NCI-H1436 treated with DMSO at 0.1 percent for 48 hours (cell line): ENCODE data around the gene ZFAND6.

Experiments used
- DNase-seq: peaks from one replicate; lab custom pipeline; 2025; lab: John Stamatoyannopoulos, UW

ZFAND6 gene

DNA sequence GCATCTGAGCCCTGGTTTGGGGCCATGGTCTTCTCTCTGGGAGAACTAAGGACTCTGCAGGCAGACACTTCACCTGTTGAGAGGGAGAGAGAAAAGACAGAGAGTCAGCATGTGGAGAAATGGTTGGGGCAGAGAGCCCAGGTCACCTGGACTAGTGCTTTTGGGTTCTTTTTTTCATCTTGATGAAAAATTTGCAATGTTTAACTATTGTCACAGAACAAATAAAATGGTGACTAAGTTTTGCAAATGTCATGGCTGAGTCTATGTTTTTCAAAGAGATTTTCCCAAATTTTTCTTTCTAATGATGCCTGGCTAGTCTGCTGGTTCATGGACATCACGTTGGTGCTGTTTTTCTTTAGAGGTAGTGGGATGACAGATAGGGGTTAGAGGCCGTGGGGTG lies 111.1 kb downstream of the ZFAND6 start:
- DNase-seq = no peak

DNA sequence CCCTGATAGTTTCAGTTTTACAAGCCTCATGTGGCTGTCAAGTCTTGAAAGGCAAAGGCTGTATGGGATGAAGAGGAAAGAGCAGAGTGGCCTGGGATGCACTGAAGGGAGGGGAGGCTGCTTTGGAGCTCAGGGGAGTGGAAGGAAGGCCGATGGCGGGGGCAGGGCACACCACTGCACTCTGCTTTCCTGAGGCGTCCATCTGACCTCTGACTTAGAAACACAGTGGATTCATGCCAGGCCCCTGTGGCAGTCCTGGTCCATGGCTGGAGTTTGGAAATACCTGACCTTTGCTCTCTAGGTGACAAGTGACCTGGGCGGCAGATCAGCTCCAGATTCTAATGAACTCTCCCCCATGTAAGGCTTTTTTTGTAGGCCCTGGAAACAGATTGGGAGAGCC lies 112.3 kb downstream of the ZFAND6 start:
- no peak for DNase-seq

DNA sequence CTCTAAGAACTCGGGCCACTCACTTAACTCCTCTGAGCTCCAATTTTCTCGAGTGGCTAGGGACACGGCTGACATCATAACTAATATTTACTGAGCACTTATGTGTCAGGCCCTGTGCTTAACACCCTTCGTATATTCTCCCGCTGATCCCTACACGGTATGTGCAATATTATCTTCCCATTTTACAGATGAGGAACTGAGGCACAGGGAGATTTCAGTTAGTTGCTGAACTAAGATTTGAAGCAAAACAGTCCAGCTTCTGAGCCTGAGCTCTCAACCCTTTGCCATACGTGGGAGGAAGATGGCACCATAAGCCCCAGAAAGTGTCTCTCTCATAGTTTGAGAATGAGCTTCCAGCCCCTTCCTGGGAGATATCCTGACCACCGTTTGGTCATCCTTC lies 112.9 kb downstream of the ZFAND6 start:
- no peak for DNase-seq

DNA sequence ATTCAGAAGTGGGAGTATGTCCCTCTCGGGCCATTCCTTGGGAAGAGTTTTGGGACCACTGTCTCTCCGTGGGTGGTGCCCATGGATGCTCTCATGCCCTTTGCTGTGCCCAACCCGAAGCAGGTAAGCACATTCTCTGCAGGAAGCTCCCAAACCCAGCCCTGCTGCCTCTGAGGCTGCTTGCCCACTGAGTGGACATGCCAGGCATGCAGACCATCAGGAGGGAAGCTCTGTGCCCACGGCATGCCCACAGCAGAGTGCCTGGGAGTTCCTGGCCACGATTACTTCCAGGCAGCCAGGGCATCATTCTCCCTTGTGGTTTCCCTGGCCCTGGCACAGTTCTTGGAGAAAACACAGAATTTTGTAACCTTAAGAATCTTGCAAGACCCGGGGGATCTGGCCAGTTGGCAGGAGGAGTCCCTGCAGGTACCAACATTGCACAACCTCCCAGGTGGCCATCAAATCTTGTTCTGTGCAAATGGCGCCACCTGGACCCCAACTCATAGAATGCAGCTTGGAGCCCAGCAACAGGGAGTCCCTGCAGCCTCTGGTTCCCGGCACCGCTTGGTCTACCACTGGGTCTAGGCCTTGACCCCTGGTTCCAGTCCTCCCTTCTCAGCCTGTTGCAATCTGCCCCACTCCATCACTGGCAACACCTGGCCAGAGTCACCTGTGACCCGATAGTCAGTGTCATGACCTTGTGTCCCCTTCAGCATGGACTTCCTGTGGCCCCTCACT lies 113.7 kb downstream of the ZFAND6 start:
- no peak for DNase-seq

DNA sequence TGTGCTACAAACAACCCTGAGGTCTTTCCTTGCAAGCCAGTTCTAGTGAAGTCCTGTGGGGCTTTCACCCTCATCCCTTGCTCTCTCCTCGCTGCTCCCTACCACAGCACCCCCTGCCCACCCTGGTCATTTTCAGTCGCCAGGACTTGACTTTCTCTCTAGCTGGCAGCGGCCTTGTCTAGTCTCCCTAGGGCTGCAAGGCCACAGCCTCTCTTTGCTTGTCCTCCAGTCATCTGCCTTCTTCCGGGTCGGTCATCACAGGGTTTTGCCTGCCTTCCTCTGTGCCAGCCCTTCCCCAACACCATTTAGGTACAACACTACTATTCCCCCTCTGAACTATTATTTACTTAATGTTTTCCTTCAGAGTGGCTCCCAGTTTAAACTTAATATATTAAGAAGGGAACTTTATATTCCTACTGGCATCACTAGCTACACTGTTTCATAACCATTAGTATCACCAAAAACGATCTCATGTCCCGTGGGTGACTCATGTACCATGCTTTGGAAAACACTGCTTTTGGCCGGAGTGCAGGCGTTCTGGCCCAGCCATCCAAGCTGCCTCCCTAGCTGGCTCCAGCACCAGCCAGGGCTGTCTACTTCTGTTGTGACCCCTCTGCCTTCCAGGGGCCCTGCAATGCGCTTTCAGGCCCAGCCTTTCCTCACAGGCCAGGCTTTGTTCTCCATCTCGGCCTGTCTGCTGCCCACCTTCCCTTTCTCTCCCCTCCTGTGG lies 114.7 kb downstream of the ZFAND6 start:
- no peak for DNase-seq

DNA sequence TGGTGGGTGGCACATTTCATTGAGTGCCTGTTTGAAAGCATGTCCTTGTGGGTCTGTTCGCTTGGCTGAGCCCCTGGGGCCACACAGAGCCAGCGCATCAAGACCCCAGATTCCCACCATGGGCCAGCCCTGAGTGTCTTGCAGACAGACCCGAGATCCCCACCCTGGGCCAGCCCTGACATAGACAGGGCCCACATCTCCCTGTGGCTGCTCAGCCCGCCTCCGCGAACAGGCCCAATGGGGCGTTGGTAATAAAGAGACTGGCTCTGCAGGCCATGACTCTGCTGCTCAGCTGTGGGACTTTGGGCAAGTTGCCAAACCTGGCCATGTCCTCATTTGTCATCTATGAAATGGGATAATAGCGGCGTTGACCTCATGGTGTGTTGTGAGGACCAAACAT lies 116.0 kb downstream of the ZFAND6 start:
- DNase-seq = no peak

DNA sequence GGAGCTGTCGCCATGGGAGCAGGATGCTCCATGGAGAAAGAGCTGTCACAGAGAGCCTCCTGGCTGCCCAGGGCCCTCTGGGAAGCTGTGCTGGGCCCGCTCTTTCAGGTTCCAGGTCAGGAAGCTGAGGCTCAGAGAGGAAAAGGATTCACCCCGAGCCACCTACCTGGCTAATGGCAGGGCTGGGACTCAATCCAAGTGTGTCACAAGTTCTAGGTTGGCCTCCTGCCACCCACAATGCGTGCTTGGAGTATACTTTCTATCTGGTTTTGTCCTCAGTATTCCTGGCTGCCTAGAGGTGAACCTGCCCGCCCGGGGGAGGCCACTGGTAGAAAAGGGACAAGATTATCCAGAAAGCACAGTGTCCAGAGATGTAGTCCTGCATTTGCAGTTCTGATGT lies 117.0 kb downstream of the ZFAND6 start:
- DNase-seq = no peak

DNA sequence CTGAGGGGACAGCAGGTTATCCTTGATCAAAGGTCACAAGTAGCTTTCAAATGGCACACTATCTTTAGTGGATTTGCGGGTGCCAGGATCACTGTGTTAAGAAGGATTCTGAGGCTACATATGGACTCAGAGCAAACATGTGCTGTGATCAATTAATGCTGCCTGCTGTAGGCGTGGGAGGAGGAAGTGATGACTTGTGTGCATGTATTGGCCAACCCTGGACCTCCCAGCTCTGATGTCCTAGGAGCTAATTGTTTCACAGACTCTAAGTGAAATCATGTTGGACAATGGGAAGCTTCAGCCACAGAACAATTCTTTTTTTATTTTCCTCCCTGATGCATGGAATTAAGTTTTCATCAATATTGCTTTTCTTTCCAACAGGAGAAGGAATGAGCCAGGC lies 117.7 kb downstream of the ZFAND6 start:
- DNase-seq = no peak

DNA sequence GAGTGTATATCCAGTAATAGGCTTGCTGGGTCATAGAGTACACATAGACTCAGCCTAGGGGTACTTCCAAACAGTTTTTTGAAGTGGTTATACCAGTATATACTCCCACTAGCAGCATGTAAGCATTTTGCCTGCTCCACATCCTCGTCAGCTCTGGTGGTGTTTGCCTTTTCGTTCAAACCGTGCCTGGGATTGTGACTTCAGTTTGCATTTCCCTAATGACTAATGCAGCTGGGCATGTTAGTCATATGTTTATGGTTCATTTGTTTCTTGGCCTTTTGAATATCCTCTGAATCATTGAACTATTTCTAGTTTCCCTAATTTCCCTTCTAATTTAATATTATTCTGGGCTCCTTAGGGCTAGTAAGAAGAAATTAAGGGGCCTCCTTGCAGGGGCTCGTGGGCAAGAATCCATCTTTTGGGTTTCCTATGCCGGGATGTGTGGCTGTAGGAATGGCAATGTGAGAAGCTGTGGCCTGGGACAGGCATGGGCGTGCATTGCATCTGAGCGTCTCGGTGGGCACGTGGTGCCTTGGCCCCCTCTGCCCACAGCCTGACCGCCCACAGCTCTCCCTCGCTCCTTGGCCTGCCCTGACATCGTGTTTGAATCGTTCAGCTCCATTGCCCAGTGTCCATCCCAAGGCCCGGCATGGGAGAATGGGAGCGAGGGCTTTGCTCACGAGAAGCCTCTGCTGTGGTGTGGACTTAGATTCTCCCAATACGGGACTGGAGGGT lies 119.7 kb downstream of the ZFAND6 start:
- DNase-seq = no peak

DNA sequence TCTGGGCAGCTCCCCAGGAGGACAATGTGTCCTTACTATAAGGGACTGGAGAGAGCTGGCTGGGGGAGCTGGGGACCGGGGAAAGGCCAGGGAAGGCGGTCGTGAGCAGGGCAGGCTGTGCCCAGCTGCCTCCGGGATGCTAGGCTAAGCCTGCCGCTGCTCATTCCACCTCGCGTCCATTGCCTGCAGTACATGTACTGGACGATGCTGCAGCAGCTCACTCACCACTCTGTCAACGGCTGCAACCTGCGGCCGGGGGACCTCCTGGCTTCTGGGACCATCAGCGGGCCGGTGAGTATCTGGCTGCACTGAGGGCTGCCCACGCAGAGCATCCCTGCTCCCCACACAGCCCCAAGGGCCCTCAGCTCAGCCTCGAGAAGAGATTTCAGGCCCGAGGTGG lies 120.5 kb downstream of the ZFAND6 start:
- DNase-seq = no peak

DNA sequence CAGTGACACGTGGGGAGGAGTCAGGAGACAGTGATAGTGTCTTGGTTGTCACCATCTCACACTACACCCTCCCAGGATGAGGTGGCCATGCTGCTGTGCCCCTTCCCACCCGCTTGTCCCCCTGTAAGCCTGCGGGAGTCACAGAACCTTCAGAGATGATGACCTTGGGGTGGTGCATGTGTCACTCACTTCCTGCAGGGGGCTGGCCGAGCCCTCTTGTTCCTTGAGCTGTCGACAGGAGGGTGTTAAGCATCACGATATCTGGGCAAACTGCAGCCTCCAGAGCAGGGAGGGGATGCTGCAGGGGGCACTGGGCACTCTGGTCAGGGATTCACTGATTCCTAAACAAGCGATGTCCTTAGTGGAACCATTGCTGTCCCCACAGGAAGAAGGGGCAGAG lies 121.0 kb downstream of the ZFAND6 start:
- DNase-seq = no peak

DNA sequence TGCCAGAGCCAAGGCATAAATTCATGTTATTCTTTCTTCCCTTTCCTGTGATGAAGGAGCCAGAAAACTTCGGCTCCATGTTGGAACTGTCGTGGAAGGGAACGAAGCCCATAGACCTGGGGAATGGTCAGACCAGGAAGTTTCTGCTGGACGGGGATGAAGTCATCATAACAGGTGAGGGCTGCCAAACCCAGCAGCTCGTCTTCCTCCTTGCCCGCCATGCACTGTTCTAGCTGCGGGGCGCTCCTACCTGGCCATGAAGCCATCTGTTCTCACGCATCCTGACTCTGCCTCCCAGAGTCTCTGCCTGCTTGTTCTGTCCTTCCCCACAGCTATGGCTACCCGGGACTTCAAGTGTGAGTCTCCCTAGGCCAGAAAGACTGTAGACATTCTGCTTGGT lies 121.5 kb downstream of the ZFAND6 start:
- DNase-seq = no peak

DNA sequence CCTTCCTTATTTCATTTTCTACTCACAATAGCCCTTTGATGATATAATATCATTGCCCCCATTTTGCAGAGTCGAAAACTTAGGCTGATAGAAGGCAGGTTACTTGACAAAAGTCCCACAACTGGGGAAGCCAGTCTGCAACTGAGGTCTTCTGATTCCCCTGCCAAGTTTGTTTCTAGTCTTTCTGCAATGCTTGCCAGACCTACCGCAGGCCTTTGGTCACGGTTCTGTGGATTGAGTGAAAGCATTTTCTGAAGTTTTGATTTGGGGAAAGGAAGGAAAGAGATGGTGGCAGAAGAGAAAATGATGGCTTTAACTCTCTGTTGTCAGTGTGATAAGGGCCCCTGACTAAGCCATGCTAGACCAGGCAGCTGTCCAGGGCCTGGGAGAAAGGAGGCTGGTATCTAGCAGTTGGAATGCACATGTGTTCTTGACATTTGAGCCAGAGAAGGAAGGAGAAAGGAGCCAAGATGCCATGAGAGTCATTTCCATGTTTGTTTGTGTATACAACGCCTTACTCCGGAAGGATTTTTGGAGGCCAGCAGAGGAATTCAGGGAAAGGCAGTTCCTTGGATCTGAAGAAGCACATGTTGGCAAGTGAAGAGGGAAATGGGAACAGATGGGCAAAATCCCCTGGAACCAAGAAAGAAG lies 123.3 kb downstream of the ZFAND6 start:
- DNase-seq = no peak

DNA sequence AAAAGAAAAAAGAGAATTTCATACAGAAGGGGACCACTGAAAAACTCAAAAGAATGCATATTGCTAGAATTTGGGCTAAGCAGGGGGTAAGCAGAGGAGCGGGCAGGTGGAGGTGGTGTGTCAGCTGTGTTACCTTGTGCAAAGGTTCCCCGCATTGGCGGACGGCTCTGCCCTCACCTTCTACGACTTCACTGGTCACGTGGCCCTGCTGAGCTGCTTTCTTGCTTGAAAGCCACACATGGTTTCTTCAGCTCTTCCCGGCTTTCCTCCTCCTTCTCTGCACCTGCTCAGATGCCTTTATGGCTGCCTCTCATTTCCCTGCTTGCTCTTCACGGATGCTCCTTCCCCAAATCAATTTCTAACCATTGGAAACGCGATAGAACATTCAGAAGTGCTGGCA lies 123.8 kb downstream of the ZFAND6 start:
- DNase-seq = no peak

DNA sequence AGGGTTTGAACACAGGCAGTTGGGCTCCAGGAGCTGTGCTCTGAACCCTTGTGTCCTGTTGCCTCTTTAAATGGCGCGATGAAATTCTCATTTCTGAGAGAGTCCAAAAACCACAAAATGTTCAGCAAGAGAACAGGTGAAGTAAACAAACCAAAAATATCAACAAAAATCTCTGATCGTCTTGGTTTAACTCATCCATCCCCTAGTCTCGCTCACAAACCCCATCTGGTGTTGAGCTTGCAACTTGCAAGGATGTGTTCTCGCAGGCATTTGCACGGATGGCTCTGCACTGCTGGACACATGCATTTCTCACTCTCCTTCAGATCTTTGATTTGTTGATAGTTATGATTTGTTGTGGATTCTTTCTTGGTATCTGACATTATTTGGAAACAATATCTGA lies 124.4 kb downstream of the ZFAND6 start:
- DNase-seq = no peak

DNA sequence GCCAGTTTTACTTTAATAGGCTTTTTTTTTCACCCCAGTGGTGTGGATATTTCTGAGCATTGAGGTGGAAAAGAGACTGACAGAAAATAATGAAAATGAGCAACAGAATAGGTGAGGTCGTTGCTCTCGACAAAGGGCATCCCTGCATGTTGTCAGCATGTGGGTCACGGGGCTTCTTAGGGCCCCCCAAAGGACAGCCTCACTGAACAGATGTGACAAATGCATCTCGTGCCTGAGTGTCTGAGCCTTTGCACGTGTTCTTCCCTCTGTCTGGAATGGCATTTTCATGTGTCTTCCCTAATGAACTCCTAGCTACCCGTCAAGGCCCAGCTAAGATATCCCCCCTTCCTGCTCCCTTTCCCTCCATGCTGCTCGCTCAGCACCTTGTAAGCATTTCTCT lies 125.1 kb downstream of the ZFAND6 start:
- DNase-seq = no peak

DNA sequence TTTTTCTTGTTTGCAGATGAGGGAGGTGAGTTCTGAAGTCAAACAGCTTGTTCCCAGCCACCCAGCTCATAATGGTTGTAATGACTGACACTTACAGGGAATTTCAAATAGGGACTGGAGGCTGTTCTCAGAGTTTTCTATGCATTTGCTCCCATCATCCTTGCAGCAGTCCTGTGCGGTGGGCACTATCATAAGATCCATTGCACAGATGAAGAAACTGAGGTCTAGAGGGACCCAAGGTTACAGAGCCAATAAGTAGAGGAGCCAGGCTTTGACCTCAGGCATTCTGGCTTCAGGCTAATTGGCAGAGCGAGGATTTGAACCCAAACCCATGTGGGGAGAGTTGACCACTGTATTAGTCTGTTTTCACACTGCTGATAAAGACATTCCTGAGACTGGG lies 125.7 kb downstream of the ZFAND6 start:
- DNase-seq = no peak

DNA sequence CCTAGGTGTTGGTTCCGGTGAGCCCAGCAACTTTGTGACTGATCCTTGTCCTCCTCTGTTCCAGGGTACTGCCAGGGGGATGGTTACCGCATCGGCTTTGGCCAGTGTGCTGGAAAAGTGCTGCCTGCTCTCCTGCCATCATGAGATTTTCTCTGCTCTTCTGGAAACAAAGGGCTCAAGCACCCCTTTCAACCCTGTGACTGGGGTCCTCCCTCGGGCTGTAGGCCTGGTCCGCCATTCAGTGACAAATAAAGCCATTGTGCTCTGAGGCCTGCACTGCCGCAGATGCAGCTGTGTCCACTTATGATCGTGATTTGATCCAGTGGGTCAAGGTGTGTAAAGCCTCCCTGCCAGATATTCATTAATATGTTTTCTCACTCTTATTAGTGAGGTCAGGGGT lies 126.6 kb downstream of the ZFAND6 start:
- DNase-seq = no peak

DNA sequence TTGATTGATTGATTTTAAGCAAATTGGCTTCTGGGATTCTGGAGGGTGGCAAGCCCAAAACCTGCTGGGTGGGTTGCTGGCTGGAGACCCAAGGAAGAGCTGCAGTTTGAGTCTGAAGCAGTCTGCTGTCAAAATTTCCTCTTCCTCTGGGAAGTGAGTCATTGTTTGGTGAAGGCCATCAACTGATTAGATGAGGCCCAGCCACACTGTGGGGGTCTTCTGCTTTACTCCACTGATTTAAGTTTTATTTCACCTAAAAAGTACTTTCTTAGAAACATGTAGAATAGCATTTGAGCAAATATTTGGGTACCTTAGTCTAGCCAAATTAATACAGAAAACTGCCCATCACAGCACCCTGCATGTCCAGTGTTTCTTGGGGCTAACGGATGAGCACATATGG lies 127.1 kb downstream of the ZFAND6 start:
- no peak for DNase-seq
